Esophagus muscularis mucosa (tissue), 3 donors: ENCODE data around the gene CNIH4.

Experiments used
- CTCF ChIP-seq, 3 experiments: fragments of 200-600 bp in 2 of 3; fragments of 450-650 bp in 1 of 3; sonication (generic) in 2 of 3; IDR thresholded peaks; one replicate each; pipeline ENCODE4 v1.5.1; 2017 to 2019; ENCODE audit warnings: antibody characterized with exemption in 3 of 3, mild to moderate bottlenecking in 2 of 3, moderate library complexity in 1 of 3
- POLR2A ChIP-seq: fragments of 450-650 bp; IDR thresholded peaks from one replicate; pipeline ENCODE4 v1.6.1; 2017; ENCODE audit warnings: antibody characterized with exemption, moderate library complexity, mild to moderate bottlenecking, low read depth

- no peak for TF ChIP-seq CTCF (IDR thresholded peaks at IDR 0.05)
- no peak for TF ChIP-seq POLR2A
Measured at GRCh38 chr1:224402472-224403036, 45.9 kb downstream of the CNIH4 start.
